ENCODE data around the gene COA7.
"Not testable (repeated sequence)": the region's sequence is repeated elsewhere in the genome, so short reads cannot be mapped to it uniquely, and the experiment has no call there.

The COA7 gene

DNA sequence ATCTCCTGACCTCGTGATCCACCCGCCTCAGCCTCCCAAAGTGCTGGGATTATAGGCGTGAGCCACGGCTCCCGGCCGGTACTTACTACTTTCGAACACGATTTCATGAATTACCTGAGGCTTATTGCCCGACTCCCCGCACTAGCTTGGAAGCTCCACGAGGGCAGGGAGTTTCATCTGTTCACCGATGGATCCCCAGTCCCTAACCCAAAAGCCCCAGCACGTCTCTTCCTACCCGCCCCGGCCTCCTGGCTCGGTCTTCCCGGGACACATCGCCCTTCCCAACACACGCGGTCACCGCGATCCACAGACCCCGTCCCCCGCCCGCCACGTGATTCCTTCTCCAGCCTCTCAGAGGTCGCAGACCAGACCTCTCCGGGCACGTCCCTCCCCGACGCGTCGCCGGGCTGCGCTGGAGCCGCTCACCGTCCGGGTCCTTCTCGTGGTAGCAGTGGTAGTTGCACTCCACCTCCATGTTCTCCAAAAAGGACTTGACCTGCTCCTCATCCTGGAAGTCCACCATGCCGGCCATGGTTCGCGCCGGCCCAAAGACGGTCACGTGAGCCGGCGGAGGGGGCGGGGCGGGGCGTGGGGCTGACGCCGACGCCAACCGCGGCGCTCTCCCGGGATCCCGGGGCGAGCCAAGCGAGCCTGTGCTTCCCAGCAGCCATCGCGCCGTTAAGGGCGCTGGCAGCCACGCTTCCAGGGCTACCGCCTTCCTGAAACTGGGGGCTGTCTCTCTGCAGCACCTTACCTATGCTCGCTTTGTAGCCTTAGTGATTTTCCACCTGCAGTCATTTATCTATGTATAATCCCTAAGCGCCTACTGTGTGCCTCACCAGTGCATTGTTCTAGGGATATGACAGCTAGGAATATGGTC is at the start of gene COA7:
Gene COA7 (minus strand): TSS at position 553 of the 880 bp plus-strand sequence. CDS start 21 bp downstream, at position 532.
- peak; percentile 51 for DNase-seq (ENCODE audit: low read depth, low spot score)

DNA sequence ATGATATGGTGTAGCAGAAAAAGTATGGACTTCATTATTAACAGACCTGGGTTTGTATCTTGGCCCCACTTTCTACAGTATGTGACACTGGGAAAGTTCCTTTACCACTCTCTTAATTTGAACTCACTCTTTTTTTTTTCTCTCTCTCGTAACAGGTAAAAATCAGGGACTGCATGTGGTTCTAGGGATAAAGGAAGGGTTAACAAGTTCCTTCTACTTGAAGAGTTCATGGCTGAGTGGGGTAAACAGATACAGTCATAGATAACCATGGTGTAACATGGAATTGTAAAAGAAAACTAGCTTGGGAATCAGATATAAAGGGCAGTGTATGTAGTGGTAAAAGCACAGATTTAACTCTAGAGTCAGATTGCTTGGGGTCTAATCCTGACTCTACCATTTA is 49.3 kb upstream of the COA7 start:
- no peak for DNase-seq (ENCODE audit: low read depth, low spot score)

- no peak for DNase-seq (ENCODE audit: low read depth, low spot score)
Observed at GRCh38 chr1:52746189-52746588, 48.0 kb upstream of the COA7 start.

GRCh38 chr1:52741259-52741658 is 43.1 kb upstream of the COA7 start:
- no peak for DNase-seq (ENCODE audit: low read depth, low spot score)

GRCh38 chr1:52739699-52740467 is 41.7 kb upstream of the COA7 start:
- no peak for DNase-seq (ENCODE audit: low read depth, low spot score)

- DNase-seq (ENCODE audit: low read depth, low spot score): no peak
Observed at GRCh38 chr1:52738893-52739292, 40.7 kb upstream of the COA7 start.

GRCh38 chr1:52738148-52738547 is 40.0 kb upstream of the COA7 start:
- DNase-seq (ENCODE audit: low read depth, low spot score): no peak

GRCh38 chr1:52735371-52735770 is 37.2 kb upstream of the COA7 start:
- not testable (repeated sequence) for DNase-seq (ENCODE audit: low read depth, low spot score)

DNA sequence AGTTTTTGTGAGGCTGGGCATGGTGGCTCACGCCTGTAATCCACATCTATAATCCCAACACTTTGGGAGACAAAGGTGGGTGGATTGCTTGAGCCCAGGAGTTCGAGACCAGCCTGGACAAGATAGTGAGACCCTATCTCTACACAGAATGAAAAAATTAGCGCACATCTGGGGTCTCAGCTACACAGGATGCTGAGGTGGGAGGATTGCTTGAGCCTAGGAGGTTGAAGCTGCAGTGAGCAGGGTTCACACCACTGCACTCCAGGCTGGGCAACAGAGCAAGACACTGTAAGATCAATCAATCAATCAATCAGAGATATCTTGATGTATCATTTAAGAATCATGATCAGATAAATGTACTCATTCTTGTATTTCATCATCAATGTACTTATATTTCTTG is 35.2 kb upstream of the COA7 start:
- DNase-seq (ENCODE audit: low read depth, low spot score): no peak

DNA sequence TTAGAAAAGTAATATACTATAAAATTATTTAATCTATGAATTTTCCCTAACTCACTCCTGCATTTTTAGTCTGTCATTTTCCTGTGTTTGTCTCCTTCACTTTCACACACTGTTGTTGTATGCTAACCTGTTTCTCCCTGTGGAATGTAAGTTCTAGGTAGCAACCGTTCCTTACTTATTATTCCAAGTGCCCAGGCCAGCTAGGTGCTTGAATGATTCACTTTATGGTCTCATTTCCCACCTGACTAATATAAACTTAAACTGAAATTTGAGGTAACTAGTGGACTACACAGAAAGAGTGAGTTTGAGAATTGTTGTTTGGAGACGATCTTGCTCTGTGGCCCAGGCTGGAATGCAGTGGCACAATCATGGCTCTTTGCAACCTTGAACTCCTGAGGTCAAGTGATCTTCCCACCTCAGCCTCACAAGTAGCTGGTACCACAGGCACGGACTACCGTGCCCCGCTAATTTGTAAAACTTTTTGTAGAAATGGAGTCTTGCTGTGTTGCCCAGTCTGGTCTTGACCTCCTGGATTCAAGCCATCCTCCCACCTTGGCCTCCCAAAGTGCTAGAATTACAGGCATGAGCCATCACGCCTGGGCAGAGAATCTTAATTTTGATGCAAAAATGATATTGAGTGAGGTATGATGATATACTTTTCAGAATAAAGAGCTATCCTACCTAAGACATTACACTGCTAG is 30.0 kb upstream of the COA7 start:
- no peak for DNase-seq (ENCODE audit: low read depth, low spot score)

DNA sequence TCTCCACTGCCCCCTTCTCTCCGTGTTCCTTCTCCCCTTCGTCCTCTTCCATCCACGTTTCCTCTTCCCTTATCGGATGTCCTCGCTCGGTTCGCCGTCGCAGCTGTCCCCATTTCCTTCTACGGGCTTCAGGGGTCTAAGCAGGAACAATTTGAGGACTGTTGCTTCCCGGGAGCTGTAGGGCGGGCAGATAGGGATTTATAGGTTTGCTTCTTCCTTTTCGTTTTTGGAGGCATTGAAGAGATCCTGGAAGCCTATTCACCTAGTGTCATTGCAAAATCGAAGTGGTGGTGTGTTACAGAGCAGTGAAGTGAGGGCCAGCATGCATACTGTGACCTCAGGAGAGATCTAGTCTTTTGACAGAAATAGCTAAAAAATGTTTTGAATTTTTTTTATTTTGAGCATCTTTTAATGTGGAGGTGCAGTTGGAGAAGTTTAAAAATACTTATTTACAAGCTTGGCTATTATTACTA is 29.0 kb upstream of the COA7 start:
- no peak for DNase-seq (ENCODE audit: low read depth, low spot score)

DNA sequence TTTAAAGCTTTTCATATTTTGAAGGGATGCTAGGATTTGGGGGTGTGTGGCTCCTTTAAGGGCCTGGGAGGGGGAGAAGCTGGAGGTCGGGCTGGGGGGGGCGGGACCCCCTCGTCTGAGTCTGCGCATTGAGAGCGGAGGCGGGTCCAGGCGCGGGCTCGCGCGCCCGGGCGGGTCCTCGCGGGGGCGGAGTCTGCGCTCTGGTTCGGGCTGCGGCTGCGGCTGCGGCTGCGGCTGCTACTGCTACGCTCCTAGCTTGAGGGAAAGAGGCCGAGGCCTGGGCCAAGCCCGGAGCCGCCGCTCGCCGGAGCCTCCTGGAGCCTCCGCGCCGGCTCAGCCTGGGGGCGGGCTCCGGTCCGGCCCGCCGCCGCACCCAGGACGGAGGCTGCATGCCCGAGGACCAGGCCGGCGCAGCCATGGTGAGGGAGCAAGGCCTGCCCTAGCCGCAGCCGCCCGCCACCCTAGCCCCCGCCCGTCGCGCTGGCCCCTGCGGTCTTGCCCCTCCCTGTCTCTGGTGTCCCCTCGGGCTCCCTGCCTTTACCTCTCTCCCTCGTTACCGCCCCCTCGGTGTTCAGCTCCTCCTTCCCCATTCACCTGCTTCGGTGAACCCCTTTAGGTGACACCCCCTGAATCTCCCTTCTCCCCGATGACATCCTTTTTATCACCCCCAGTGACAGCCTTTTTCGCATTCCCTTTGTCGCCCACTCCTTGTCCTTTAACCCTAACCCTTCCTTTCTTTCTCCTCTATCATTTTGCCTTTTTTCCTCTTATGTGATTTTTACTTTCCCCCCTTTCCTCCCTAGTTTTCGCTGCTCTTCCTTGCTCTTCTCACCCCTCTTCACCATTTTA is 28.3 kb upstream of the COA7 start, which contains the start of gene ZYG11B:
Gene ZYG11B (plus strand): TSS at position 189 of the 849 bp plus-strand sequence. CDS start 201 bp downstream, at position 390.
- DNase-seq (ENCODE audit: low read depth, low spot score): peak; percentile 58

GRCh38 chr1:52725903-52726264 is 27.7 kb upstream of the COA7 start:
- peak; percentile 9 for DNase-seq (ENCODE audit: low read depth, low spot score)

GRCh38 chr1:52723260-52723659 is 25.1 kb upstream of the COA7 start:
- DNase-seq (ENCODE audit: low read depth, low spot score): no peak

GRCh38 chr1:52715296-52715695 is 17.1 kb upstream of the COA7 start:
- DNase-seq (ENCODE audit: low read depth, low spot score): not testable (repeated sequence)

DNA sequence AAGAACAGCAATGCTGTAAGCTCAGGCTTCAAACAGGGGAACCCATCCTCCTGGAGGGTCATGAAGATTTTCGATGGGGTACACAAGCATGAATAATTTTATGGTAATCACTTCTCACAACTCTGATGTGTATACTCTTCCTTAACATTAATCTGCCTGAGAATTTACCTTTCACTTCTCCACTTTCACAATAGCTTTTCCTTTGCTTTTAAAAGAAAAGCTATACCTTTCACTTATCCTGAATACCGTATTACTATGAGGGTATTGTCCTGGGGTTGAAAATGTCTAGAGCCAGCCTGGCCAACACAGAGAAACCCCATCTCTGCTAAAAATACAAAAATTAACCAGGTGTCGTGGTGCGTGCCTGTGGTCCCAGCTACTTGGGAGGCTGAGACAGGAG is 15.4 kb upstream of the COA7 start:
- DNase-seq (ENCODE audit: low read depth, low spot score): no peak

DNA sequence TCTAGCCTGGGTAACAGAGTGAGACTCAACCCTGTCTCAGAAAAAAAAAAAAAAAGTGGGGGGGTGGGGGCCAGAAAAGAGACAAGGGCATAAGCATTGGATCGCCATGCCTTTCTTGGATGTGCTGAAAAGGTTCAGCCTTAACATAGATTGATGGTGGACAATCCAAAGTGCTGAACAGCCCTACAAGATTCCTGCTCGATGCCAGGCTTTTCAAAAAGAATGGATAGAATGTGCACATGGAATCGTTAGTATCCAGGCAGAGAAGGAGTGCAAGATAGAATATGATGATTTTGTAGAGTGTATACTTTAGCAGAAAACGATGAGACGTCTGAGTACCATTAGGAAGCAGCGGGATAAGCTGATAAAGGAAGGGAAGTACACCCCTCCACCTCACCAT is 10.9 kb upstream of the COA7 start:
- DNase-seq (ENCODE audit: low read depth, low spot score): no peak

GRCh38 chr1:52707927-52708655 is 9.9 kb upstream of the COA7 start:
- no peak for DNase-seq (ENCODE audit: low read depth, low spot score)

GRCh38 chr1:52706941-52707926 is 9.1 kb upstream of the COA7 start:
- no peak for DNase-seq (ENCODE audit: low read depth, low spot score)
